Aorta (tissue), 5 donors: ENCODE measurements around the gene FAM200C. TPM values are rescaled to one million over a fixed set of nuclear protein-coding genes. Genes with fewer than 3 reads are reported as not detected.

Experiments
- ATAC-seq: fragments of 200-7000 bp; cut with Tn5 transposase; one replicate; pipeline ENCODE4 v1.9.1; 2022; ENCODE audit warnings: moderate library complexity; ENCODE audit not compliant: low FRiP score
- DNase-seq, 2 donors: peaks; one replicate each; pipeline ENCODE4 v3.0.0-alpha.2; 2020
- H3K27ac ChIP-seq, 2 donors: one replicate each; pipeline ENCODE4 v1.5.1; 2013; ENCODE audit warnings: low read length in 2 of 2, mild to moderate bottlenecking in 2 of 2, moderate library complexity in 2 of 2, control low read depth in 1 of 2, inconsistent platforms in 1 of 2, low read depth in 1 of 2
- H3K27me3 ChIP-seq, 2 donors: one replicate each; pipeline ENCODE4 v1.6.1; 2013; ENCODE audit warnings: control low read depth in 1 of 2, low read length in 1 of 2, mild to moderate bottlenecking in 1 of 2, moderate library complexity in 1 of 2; ENCODE audit not compliant: insufficient read depth in 2 of 2, control insufficient read depth in 1 of 2
- H3K36me3 ChIP-seq, 2 donors: one replicate each; pipeline ENCODE4 v1.6.1; 2013; ENCODE audit warnings: control low read depth in 1 of 2, low read length in 1 of 2, mild to moderate bottlenecking in 1 of 2; ENCODE audit not compliant: insufficient read depth in 2 of 2, control insufficient read depth in 1 of 2
- H3K4me1 ChIP-seq, 2 donors: one replicate each; pipeline ENCODE4 v1.6.1; 2013; ENCODE audit warnings: low read length in 2 of 2, control low read depth in 1 of 2, mild to moderate bottlenecking in 1 of 2, moderate library complexity in 1 of 2; ENCODE audit not compliant: insufficient read depth in 2 of 2, control insufficient read depth in 1 of 2
- H3K4me3 ChIP-seq, 2 donors: one replicate each; pipeline ENCODE4 v1.5.1; 2013; ENCODE audit warnings: low read length in 2 of 2, control low read depth in 1 of 2, mild to moderate bottlenecking in 1 of 2
- H3K9me3 ChIP-seq: one replicate; pipeline ENCODE4 v1.6.1; 2013; ENCODE audit warnings: mild to moderate bottlenecking, low read length; ENCODE audit not compliant: control insufficient read depth
- WGBS, 2 donors: extraction: QIAGEN DNeasy Blood & Tissue Kit; methylation state at CpG; one replicate each; pipeline ENCODE4 v1.1.7; 2013; 5-methylcytosine and 5-hydroxymethylcytosine counted together
- intact Hi-C, 2 donors: fragments of 100-400 bp; cut with DNase I; formaldehyde crosslinking; loops; one replicate each; pipeline versions ENCODE4 v1.14.2 to v1.15.0; 2022
- polyA plus RNA-seq, 2 donors: library from polyadenylated mRNA; stranded (reverse); fragments of 200-250 nt; gene quantifications; one replicate each; pipeline ENCODE4 v1.2.3, GENCODE V29; 2013
- total RNA-seq, 2 donors: library from RNA; stranded (reverse); fragmentation: NEBNext Ultra II Directional; extraction: Animal tissue kit (Norgen Biotek cat#: 25700); gene quantifications; one replicate each; pipeline ENCODE4 v1.2.1, GENCODE V29; 2021
- donor health status: healthy with polysubstance abuse.
- donor health status: Bipolar disorder and iron deficiency.
- donor health status: DM: no; HTN: no; CAD: no.
- donor health status: DM: no; HTN: no; CAD: no.
- donor health status: DM: yes; HTN: yes; CAD: no.

The FAM200C gene
- total and polyA plus RNA-seq, 4 donors = 3.5 to 8.2 (median 5.7) TPM

DNA sequence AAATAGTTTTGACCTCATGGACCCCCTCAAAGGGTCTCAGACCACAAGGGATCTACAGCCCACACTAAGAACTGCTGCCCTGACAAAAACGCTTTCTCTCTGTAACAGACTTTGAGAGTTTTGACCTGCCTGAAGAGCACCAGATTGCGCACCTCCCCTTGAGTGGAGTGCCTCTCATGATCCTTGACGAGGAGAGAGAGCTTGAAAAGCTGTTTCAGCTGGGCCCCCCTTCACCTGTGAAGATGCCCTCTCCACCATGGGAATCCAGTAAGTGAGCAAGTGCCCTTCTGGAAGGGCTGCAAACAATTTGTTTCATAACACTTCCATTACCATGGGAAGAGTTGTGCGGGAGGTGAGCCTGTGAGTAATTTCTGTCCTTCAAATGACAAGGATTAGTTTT lies 27.8 kb upstream of the FAM200C start:
- no peak for DNase-seq
- intact Hi-C loops = no loop called here
- H3K4me3 ChIP-seq = no peak overlapping the region
- no peak overlapping the region for H3K27ac ChIP-seq
- H3K36me3 ChIP-seq = no peaks in the 10 kb centered on the region
- H3K9me3 ChIP-seq = no peaks in the 10 kb centered on the region
- no peaks in the 10 kb centered on the region for H3K27me3 ChIP-seq
- no peak for ATAC-seq
- H3K4me1 ChIP-seq = no peaks in the 10 kb centered on the region
- 96 to 98% methylated on average over 4 of the region's 4 CpGs for WGBS, 2 donors

DNA sequence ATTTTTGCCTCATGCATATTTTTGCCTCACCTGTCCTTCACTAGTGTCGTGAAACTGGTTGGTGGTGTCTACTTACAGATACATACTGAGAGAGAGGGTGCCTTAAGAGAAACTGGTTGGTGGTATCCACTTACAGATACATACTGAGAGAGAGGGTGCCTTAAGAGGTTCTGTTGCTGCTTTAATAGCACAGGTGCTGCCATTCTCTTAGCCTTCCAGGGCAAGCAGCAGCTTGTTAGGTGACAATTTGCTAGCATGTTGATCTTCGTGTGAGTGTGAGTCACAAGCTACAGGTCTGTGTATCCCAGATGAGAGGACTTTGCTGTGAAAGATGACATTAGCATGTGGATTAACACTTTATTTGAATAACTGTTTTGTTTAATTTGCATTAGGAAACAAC lies 23.2 kb upstream of the FAM200C start:
- no peaks in the 10 kb centered on the region for H3K36me3 ChIP-seq
- H3K27ac ChIP-seq = no peak overlapping the region
- ATAC-seq (no peak), DNase-seq (no peak)
- H3K9me3 ChIP-seq = no peaks in the 10 kb centered on the region
- no peaks in the 10 kb centered on the region for H3K4me1 ChIP-seq
- intact Hi-C loops = no loop called here
- 45 to 48% methylated on average over 2 of the region's 2 CpGs for WGBS, 2 donors
- H3K27me3 ChIP-seq = no peaks in the 10 kb centered on the region
- no peak overlapping the region for H3K4me3 ChIP-seq

DNA sequence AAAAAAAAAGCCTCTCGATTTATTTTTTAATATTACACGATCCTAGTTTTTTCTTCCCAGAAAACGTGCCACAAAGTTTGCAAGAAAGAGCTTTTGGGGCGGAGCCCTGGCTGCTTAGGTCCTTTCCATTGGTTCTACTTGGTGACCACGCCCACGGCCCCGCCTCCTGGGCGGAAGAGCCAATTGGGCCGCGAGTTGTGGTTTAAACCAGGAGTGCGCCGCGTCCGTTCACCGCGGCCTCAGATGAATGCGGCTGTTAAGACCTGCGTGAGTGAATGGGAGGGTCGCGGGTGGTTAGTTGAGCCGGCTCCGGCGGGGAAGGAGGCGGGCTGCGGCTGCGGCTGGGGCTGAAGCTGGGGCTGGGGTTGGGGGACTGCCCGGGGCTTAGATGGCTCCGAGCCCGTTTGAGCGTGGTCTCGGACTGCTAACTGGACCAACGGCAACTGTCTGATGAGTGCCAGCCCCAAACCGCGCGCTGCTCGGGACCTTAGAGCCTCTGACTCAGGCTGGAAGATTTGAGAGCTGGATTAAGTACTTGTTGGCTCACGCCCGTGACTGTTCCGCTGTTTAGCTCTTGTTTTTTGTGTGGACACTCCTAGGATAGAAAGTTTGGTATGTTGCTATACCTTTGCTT lies 21.9 kb upstream of the FAM200C start, which contains the start of gene PTTG1:
Gene PTTG1, plus strand, starts transcription at position 231 of the 634 bp plus-strand sequence. CDS start 458 bp downstream, outside the sequence.
- DNase-seq (peak; percentile 97 to 98), ATAC-seq (peak; percentile 93)
- H3K27me3 ChIP-seq = no peaks in the 10 kb centered on the region
- H3K4me1 ChIP-seq = no peaks in the 10 kb centered on the region
- no peaks in the 10 kb centered on the region for H3K36me3 ChIP-seq
- peak within 1 kb of the TSS; percentile 42 to 55 for H3K4me3 ChIP-seq
- no peaks in the 10 kb centered on the region for H3K9me3 ChIP-seq
- intact Hi-C loops = no loop called here
- 0% methylated on average over 35 to 39 of the region's 39 CpGs for WGBS, 2 donors
- H3K27ac ChIP-seq = peak within 1 kb of the TSS in 1 of 2 donors; percentile 13

DNA sequence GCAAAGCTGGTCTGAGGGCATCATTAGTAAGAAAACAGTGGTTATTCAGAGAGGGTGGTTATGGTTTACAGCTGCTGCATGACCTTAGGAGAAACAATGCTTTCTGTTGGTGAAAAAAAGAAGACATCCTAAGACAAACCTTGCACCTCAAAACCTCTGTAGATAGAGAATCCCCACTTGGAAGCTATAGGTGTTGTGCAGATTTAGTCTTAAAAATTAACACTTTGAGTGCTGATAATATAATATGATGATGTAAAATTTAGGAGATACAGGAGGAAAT lies 20.4 kb upstream of the FAM200C start:
- no peaks in the 10 kb centered on the region for H3K9me3 ChIP-seq
- H3K27me3 ChIP-seq = no peaks in the 10 kb centered on the region
- H3K4me3 ChIP-seq = no peak overlapping the region
- no peaks in the 10 kb centered on the region for H3K4me1 ChIP-seq
- no peaks in the 10 kb centered on the region for H3K36me3 ChIP-seq
- no peak for DNase-seq
- no peak overlapping the region for H3K27ac ChIP-seq
- intact Hi-C loops = no loop called here
- no peak for ATAC-seq

DNA sequence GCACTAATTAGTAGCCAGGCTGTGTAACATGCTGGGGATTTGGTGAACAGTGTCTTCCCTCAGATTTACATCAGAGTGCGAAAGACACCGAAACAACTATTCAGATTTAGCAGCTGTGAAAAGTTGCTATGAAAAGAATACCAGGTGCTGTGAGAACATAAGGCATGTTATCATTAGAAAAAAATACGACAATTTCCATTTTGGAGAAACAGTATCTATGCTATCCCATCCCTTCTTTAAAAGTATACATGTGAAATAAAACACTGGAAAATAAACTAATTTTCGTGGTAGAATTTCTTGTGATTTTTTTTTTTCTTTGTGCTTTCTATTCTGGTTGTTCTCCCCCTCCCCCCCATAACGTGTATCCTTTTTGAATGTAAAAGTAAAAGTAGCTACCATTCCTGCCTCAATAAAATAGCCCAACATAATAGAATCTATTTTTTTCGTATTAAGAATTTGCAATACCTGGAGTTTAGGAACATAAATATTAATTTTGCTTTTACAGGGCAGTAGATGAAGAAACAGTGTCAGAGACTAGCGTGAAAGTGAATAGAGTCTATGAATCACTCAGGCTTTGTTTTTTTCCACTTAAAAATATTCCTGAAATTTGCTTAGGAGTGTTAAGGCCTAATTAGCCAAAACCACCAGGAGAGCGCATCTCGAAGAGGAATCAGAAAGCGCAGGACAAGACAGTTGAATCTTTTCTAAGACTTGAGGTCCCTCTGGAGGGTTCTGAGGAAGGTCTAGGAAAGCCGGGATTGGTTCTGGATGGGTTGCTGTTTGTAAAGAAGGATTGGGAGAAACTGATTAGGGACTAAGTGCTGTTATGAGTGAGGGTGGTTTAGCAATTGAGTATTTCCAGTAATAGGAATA lies 19.8 kb upstream of the FAM200C start:
- no peaks in the 10 kb centered on the region for H3K4me1 ChIP-seq
- intact Hi-C loops = no loop called here
- no peaks in the 10 kb centered on the region for H3K36me3 ChIP-seq
- no peak for DNase-seq
- H3K27me3 ChIP-seq = no peaks in the 10 kb centered on the region
- peak overlapping the region; percentile 68 to 82 for H3K4me3 ChIP-seq
- ATAC-seq = no peak
- H3K9me3 ChIP-seq = no peaks in the 10 kb centered on the region
- H3K27ac ChIP-seq = peak overlapping the region; percentile 52 to 90
- 35% methylated on average over 11 of the region's 11 CpGs for WGBS, 2 donors

DNA sequence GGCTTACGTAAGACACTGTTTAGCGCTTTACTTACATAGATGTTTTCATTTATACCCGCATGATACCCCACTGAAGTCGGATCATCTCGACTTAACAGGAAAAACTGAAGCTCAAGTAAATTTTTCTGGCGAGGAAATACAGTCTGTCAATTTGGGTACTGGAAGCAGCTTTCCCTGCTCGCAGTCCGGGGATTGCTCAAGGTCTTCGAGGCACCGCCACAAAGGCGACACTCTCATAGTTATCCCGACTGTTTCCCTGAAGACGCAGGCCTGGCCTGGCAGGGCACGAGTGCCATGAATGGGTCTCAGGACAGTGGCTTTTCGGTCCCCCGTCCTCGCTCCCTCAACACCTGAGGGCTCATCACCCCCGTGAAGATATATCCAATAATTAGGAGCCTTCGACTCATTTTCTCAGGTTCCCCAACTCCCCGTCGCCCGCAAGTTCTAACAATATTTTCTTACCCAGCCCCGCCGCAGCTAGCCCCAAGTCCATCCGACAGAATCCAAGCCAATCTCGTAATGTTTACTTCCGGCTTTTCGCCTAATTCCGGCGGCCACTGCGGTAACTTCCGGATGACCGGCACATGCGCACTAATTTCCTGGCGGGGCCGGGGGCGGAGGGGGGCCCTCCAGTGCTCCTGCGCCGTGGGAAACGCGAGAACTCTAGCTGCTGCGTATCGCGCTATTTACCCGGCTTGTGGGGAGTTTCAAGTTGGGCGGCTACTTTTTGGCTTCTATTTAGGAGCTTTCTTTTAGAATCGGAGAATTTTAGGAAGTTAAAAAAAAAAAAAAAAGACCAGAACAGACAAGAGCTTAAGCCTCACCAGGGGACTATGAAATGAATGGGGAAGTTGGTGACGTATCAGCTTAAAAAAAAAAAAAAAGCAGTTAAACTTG lies 19.0 kb upstream of the FAM200C start, which contains the start of gene SLU7:
Gene SLU7, minus strand, starts transcription at position 521 of the 897 bp plus-strand sequence. CDS start 3,787 bp downstream, outside the sequence.
- Histone ChIP-seq H3K27ac (peak within 1 kb of the TSS; percentile 89 to 90), H3K9me3 (no peaks in the 10 kb centered on the region), H3K36me3 (no peaks in the 10 kb centered on the region), H3K27me3 (no peaks in the 10 kb centered on the region), H3K4me1 (no peaks in the 10 kb centered on the region), H3K4me3 (peak within 1 kb of the TSS; percentile 68 to 95)
- DNase-seq (peak; percentile 96 to 98), ATAC-seq (peak; percentile 95)
- 0 to 1% methylated on average over 48 of the region's 48 CpGs for WGBS, 2 donors
- intact Hi-C loops = no loop called here

DNA sequence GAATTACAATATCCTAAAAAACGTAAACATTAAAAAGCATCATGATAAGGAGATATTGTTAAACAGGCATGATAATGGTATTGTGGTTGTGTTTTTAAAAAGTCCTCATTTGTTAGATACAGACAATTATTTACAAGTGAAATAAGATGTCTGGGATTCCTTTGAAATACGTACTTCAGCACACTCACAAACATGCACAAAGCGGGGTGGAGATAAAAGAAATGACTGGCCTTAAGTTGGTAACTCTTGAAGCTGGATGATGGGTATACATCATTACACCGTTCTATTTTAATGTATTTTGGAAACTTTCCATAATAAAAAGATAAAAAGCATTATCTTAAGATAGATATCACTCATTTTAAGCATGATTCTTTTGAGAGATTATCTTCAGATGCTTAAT lies 1.0 kb downstream of the FAM200C start:
- Histone ChIP-seq H3K4me3 (peak overlapping the region in 1 of 2 donors; percentile 34), H3K4me1 (peaks cover 2 to 3% of the 10 kb centered on the region in 2 donors), H3K27me3 (no peaks in the 10 kb centered on the region), H3K9me3 (no peaks in the 10 kb centered on the region), H3K27ac (no peak overlapping the region), H3K36me3 (peaks cover 2 to 3% of the 10 kb centered on the region in 2 donors)
- ATAC-seq (no peak), DNase-seq (no peak)
- WGBS, 2 donors = 9 to 13% methylated on average over 4 of the region's 4 CpGs
- intact Hi-C loops = loop anchor here (5.0 kb wide), 2 partner anchors 37 to 377 kb away; no protein-coding TSS in a partner anchor

DNA sequence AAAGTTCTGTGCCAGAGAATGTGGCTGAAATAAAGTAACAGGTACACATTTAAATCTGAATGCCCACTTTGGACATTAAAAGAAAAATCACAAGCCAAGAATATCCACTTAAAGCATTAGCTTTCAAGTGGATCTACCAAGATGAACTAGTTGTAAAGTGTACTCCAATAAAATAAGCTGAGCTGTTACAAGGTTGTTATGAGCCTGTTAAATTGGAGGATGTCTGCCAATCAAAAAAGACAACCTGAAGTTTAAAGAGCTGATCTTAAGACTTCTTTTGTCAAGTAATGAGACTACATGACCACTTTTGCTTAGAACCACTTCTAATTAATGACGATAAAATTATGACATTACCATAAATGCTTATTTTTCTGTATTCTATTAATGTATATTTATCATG lies 2.4 kb downstream of the FAM200C start:
- Histone ChIP-seq H3K27me3 (no peaks in the 10 kb centered on the region), H3K36me3 (no peaks in the 10 kb centered on the region), H3K4me3 (no peak overlapping the region), H3K27ac (no peak overlapping the region), H3K4me1 (peaks cover 2 to 3% of the 10 kb centered on the region in 2 donors), H3K9me3 (no peaks in the 10 kb centered on the region)
- WGBS, 2 donors = 96 to 97% methylated on average over 1 of the region's 1 CpG
- intact Hi-C loops = loop anchor here (5.0 kb wide), 2 partner anchors 35 to 375 kb away; no protein-coding TSS in a partner anchor
- no peak for ATAC-seq
- no peak for DNase-seq
